GM21423 (cell line): Measurements from ENCODE around the gene NDUFB2.
"Not testable (repeated sequence)": the region's sequence is repeated elsewhere in the genome, so short reads cannot be mapped to it uniquely, and the experiment has no call there.

ENCODE experiments used
- ATAC-seq: cut with Tn5 transposase; IDR thresholded peaks from one replicate; pipeline ENCODE4 v1.9.1; 2021; ENCODE audit warnings: mild to moderate bottlenecking, moderate library complexity; ENCODE audit not compliant: unreplicated experiment

Gene NDUFB2

DNA sequence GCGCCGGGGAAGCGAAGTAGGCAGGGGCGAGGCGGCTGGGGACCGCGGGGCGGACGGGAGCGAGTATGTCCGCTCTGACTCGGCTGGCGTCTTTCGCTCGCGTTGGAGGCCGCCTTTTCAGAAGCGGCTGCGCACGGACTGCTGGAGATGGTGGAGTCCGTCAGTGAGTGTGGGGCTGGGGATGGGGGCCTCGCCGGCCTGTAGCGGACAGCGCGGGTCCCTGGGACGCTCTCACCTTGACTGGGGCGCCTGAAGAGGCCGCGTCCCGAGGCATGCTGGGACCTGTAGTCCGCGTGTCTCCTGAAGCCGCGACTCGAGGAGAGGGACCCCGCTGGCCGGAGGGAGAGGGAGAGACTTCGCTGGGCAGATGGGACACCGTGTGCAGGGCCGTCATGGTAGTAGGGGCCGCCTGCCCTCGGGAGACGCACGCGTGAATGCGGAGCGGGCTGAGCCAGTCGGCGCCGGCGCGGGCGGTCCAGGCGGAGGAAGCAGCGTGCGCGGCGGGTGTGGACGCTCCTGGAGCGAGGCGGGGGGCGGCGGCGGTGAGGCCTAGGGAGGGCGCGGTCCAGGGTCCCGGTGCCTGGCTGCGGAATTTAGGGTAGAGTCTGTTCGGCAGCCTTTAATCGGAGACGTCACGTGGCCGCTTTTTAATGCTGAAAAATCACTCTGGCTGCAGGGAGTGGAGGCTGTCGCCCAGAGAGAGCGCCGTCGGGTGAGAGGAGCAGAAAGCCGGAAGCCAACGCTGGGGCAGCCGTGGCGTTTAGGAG, at the start of gene NDUFB2:
Gene NDUFB2 (plus strand): TSS at position 29 of the 767 bp plus-strand sequence. CDS start 37 bp downstream, at position 66.
- peak; percentile 92 for ATAC-seq

GRCh38 chr7:140646931-140647647, 49.4 kb upstream of the NDUFB2 start:
- peak; percentile 96 for ATAC-seq

- no peak for ATAC-seq
Observed at GRCh38 chr7:140649556-140650205, 46.8 kb upstream of the NDUFB2 start.

GRCh38 chr7:140650367-140650766, 46.1 kb upstream of the NDUFB2 start:
- no peak for ATAC-seq

- no peak for ATAC-seq
Observed at GRCh38 chr7:140653319-140654108, 43.0 kb upstream of the NDUFB2 start.

DNA sequence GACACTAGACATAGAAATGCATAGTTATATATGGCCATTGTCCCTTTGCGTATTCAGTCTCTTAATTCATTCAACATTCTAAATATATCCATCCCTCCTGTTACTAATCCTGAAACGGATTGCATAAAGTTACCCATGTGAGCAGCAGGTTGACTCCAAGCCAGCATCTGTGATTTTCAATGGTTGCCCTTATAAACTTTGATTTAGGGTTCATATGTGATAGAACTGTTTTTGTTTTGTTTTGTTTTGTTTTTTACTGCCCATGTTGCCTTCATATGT, 42.5 kb upstream of the NDUFB2 start:
- ATAC-seq: no peak

DNA sequence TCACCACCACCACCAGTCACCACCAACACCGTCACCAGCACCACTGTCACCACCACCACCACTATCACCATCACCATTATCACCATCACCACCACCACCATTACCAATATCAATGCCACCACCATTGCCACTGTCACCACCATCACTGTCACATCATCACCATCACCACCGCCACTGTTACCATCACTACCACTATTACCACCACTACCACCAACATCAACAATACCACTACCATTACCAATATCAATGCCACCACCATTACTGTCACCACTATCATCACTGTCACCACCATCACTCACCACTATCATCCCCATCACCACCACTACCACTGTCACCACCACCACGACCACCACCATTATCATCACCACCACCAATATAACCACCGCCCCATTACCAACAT, 41.8 kb upstream of the NDUFB2 start:
- no peak for ATAC-seq

DNA sequence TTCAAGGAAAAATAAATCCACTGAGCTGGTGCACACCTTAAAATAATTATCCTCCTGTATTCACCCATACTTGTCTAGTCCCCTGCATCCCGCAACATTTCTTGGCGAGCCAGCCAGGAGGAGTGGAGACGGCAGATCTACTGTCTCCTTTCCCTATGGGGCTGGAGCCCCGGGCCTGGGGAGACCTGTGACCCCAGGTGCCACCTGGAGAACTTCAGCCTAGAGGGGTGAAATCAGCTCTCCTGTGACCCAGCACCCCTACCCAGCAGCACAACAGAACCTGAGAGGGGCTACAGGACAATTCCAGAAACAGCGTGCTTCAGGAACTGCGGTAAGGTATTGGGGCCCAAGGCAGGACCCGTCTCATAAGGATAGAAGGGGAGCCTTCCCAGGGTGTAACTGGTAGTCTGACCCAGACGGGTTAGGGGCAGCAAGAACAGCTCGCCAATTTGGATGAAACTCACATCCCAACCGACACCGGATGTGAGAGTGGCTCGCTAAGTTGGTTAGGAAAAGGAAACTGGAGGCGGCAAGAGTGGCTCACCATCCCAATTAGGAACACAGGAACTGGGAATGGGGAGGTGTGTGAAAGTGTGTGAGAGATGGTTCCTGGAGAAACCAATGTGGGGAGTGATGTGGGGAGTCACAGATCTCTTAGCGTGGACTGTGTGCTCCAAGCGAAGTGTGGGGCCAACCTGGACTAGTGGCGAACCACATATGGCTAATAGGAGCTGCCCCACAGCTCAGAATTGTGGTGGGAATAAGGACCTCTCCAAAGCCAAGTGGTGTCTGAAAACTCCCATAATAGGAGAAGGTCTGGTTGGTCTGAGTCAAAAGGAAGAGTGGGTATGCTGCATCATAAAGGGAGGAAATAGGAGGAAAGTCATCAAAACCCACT, 40.7 kb upstream of the NDUFB2 start:
- ATAC-seq: no peak

GRCh38 chr7:140656548-140657515, 39.7 kb upstream of the NDUFB2 start:
- peak; percentile 88 for ATAC-seq

GRCh38 chr7:140657891-140658290, 38.6 kb upstream of the NDUFB2 start:
- ATAC-seq: no peak

DNA sequence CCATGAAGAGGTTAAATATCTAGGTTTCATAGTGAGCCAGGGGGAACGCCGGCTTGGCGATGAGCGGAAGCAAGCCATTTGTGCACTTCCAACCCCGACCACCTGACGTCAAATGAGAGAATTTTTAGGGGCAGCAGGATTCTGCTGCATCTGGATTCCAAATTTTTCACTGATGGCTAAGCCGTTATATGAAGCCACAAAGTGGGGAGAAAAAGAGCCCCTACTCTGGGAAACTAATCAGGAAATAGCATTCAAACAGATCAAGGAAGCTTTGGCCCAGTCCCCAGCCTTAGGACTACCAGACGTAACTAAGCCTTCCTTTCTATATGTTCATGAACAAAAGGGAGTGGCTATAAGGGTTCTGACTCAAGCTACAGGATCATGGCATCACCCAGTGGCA, 36.7 kb upstream of the NDUFB2 start:
- ATAC-seq: no peak

GRCh38 chr7:140661124-140661523, 35.4 kb upstream of the NDUFB2 start:
- no peak for ATAC-seq

DNA sequence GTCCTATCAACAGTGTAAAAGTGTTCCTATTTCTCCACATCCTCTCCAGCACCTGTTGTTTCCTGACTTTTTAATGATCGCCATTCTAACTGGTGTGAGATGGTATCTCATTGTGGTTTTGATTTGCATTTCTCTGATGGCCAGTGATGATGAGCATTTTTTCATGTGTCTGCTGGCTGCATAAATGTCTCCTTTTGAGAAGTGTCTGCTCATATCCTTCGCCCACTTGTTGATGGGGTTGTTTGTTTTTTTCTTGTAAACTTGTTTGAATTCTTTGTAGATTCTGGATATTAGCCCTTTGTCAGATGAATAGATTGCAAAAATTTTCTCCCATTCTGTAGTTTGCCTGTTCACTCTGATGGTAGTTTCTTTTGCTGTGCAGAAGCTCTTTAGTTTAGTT, 33.6 kb upstream of the NDUFB2 start:
- ATAC-seq: not testable (repeated sequence)

GRCh38 chr7:140667476-140667875, 29.0 kb upstream of the NDUFB2 start:
- ATAC-seq: no peak

- ATAC-seq: no peak
Observed at GRCh38 chr7:140668641-140669040, 27.9 kb upstream of the NDUFB2 start.

GRCh38 chr7:140669352-140669751, 27.2 kb upstream of the NDUFB2 start:
- no peak for ATAC-seq

DNA sequence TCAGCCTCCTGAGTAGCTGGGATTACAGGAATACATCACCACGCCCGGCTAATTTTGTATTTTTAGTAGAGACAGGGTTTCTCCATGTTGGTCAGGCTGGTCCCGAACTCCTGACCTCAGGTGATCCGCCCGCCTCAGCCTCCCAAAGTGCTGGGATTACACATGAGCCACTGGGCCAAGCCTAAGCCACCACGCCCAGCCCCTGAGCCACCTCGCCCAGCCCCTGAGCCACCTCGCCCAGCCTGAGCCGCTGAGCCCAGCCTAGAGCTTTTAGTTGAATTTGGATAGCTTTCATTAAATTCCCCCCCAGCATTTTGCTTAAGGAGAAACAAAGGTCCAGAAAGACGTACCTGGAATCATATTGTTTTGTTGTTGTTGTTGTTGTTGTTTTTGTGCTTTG, 26.6 kb upstream of the NDUFB2 start:
- ATAC-seq: not testable (repeated sequence)

DNA sequence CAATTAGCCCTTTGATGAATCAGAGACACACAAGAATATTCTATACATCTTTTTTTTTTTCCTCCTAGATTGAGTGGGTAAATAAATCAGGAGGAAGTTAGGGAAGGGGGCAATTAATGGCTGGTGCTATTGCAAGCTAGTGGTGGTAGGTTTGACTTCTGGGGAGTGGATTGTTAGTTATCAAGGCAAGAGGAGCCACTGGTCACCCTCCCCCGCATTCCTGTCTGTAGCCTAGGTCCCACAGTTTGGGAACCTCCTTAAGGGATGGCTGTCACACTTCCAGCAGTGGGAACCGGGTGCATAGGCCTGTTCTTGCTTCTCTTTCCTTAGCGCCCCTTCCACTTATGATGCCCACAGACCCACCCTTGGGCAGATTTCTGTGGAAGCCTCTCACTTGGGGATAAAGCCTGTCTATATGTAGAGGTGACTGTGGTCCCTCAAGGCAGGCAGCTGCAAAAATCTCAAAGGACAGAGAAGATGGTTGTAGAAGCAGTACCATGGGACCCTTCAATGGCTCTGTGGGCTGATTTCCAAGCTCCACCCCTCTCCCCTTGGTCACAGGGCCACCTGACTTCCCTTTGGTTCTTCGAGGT, 26.1 kb upstream of the NDUFB2 start:
- no peak for ATAC-seq

DNA sequence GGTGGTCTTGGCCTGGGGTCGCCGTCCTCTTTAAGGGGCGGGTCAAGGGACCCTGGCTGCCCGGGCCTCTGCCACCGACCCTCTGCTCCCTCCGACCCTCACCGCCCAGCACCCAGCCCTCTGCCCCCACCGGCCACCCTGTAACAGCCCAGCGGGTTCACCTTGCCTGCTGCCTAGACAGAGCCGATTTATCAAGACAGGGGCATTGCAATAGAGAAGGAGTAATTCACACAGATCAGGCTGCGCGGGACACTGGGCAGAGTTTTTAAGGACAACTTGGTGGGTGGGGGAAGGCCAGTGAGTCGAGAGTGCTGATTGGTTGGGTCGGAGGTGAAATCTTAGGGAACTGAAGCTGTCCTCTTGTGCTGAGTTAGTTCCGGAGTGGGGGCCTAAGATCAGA, 24.5 kb upstream of the NDUFB2 start:
- no peak for ATAC-seq
